WERI-Rb-1 (cell line): ENCODE measurements around the gene MNDA.
A peak's percentile ranks its signal among the peaks of the same experiment; 100 is the strongest.

ENCODE experiments used
- DNase-seq: peaks from one replicate; pipeline ENCODE4 v3.0.0-alpha.2; 2020
- H3K27ac ChIP-seq: fragments of 250-450 bp; sonication (Bioruptor Pico); 2 replicates; pipeline ENCODE4 v1.5.1; 2020; ENCODE audit warnings: mild to moderate bottlenecking, moderate library complexity
- H3K27me3 ChIP-seq: fragments of 250-450 bp; sonication (Bioruptor Pico); 2 replicates; pipeline ENCODE4 v1.5.1; 2021; ENCODE audit warnings: mild to moderate bottlenecking, low read depth, moderate library complexity; ENCODE audit not compliant: insufficient read depth, severe bottlenecking
- H3K36me3 ChIP-seq: fragments of 250-450 bp; sonication (Bioruptor Pico); 2 replicates; pipeline ENCODE4 v1.5.1; 2020; ENCODE audit warnings: mild to moderate bottlenecking, moderate library complexity
- H3K4me3 ChIP-seq: 2 replicates; pipeline ENCODE4 v1.5.1; 2011; ENCODE audit warnings: low read depth, mild to moderate bottlenecking, control low read depth, low read length
- H3K9me3 ChIP-seq: fragments of 250-450 bp; sonication (Bioruptor Pico); 2 replicates; pipeline ENCODE4 v1.5.1; 2021; ENCODE audit warnings: mild to moderate bottlenecking, moderate library complexity; ENCODE audit not compliant: severe bottlenecking
- TF ChIP-seq, protein P1 (sequence below): IDR thresholded peaks from 2 replicates; pipeline ENCODE4 v1.5.1; 2011; ENCODE audit warnings: low read depth, mild to moderate bottlenecking, control low read depth, inconsistent platforms, low read length

Gene MNDA

DNA sequence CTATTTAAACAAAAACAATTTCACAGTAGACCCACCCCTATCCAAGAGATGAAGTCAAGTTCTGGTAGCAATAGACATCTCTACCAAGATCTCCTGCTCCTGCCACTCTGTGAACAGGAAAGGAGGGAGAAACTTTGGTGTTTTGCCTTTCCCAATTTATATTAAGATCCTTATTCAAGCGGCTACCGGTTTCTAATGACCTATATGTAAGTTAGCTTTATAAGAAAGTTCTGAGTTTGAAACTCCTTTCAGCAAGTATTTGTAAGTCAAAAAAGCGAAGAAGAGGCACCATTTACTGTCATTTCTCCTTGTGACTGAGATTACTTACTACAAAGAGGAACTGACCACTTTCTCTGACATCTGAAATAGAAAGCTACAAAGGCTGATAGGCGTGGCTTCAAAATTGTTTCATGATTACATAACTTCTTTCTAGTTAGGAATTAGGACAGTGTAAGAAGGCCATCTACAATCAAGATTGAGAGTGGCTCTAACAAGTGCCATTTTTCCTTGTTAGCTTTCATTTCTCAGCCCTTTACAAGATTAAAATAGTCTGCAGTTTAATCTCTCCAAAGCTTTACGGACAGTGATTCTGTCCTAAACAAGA, at the start of gene MNDA:
Gene MNDA (plus strand): TSS at position 448 of the 604 bp plus-strand sequence. CDS start 10,803 bp downstream, outside the sequence.
- Histone ChIP-seq H3K27ac (no peak within 1 kb of the TSS), H3K9me3 (peaks cover 2% of the 10 kb centered on the region), H3K4me3 (no peak within 1 kb of the TSS), H3K36me3 (no peaks in the 10 kb centered on the region), H3K27me3 (peaks cover 38% of the 10 kb centered on the region)
- TF ChIP-seq, protein P1, sequence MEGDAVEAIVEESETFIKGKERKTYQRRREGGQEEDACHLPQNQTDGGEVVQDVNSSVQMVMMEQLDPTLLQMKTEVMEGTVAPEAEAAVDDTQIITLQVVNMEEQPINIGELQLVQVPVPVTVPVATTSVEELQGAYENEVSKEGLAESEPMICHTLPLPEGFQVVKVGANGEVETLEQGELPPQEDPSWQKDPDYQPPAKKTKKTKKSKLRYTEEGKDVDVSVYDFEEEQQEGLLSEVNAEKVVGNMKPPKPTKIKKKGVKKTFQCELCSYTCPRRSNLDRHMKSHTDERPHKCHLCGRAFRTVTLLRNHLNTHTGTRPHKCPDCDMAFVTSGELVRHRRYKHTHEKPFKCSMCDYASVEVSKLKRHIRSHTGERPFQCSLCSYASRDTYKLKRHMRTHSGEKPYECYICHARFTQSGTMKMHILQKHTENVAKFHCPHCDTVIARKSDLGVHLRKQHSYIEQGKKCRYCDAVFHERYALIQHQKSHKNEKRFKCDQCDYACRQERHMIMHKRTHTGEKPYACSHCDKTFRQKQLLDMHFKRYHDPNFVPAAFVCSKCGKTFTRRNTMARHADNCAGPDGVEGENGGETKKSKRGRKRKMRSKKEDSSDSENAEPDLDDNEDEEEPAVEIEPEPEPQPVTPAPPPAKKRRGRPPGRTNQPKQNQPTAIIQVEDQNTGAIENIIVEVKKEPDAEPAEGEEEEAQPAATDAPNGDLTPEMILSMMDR: no peak
- DNase-seq: no peak

DNA sequence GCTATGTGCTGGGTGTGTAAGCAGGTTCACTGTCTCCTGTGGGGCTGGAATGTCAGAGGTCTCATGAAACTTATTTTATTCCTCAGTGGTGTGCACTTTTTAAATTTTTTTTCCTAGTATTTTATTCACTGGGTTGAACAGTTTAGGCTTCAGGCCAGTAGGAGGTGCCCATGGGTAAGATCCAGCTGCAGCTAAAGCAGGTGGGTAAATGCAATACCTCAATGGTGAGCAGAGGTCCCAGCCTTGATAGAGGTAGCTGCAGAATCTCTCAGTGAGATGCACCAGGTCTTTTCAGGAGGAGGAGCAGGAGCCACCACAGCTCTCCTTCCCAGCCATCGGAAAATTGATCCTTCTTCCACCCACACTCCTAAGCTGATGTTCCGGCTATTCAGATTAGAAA, 37.5 kb upstream of the MNDA start:
- Histone ChIP-seq H3K27me3 (peaks cover 56% of the 10 kb centered on the region), H3K36me3 (no peaks in the 10 kb centered on the region), H3K27ac (no peak overlapping the region), H3K9me3 (no peaks in the 10 kb centered on the region), H3K4me3 (no peak overlapping the region)
- no peak for DNase-seq
- TF ChIP-seq, protein P1: peak; percentile 21; the same call in 1 of the 2 replicates

DNA sequence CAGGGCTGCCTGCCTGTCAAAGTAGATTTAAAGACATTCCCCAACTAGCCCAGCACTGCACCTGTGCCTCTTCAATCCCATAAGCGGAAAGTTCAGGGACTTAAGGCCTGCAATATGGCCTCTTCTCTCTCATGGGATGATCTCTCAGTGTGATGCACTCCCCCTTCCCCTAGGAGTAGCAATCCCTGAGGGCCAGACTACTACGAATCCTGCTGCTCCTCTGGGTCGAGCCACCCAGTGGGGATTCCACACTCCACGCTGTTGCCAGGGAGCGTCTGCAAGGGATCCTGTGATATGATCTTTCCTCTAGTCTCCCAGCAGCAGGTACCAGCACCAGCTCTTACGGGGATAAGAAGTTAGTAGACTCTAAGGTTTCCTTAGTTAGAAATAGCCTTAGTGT, 36.9 kb upstream of the MNDA start:
- TF ChIP-seq, protein P1: no peak
- no peak for DNase-seq
- H3K36me3 ChIP-seq: no peaks in the 10 kb centered on the region
- H3K9me3 ChIP-seq: no peaks in the 10 kb centered on the region
- H3K4me3 ChIP-seq: no peak overlapping the region
- peaks cover 63% of the 10 kb centered on the region for H3K27me3 ChIP-seq
- H3K27ac ChIP-seq: no peak overlapping the region

DNA sequence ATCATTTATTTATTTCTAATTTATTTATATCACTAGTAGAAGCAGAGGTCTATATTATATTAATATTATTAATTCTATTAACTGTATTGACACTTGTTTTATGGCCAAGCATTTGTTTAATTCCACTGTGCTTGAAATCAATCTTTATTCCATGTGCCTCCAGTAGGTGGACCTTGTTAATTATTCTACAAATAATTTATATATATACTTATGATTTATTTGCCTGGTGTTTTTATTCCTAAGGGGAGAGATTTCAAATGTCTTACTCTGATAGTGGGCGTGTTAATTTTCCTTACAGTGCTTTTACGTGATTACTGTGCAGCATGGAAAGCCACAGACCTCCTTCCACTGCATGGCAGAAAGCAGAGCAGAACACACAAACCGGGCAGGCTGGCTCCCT, 32.6 kb upstream of the MNDA start:
- Histone ChIP-seq H3K9me3 (no peaks in the 10 kb centered on the region), H3K36me3 (no peaks in the 10 kb centered on the region), H3K27me3 (peaks cover 76% of the 10 kb centered on the region), H3K27ac (no peak overlapping the region), H3K4me3 (no peak overlapping the region)
- DNase-seq: no peak
- TF ChIP-seq, protein P1: no peak

DNA sequence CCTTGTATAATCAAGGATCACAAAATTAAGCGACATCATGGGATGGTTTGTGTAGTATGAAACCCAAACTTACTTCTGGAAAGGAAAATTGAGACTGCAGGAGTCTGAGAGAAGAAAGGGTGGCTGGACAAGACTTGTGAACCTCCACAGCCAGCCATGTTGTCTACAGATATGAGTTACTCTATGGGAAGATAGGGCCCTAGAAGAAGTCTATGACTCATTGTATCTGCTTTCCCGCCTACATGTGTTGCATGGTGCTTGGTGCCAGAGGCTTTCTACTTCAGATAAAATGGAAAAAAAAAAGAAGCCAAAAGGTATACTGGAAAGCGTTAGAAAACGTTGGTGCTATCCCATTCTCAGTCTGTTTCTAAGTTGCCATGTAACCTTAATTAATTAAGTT, 31.5 kb upstream of the MNDA start:
- no peak overlapping the region for H3K4me3 ChIP-seq
- H3K27me3 ChIP-seq: peaks cover 82% of the 10 kb centered on the region
- no peak for DNase-seq
- no peaks in the 10 kb centered on the region for H3K9me3 ChIP-seq
- H3K27ac ChIP-seq: no peak overlapping the region
- H3K36me3 ChIP-seq: no peaks in the 10 kb centered on the region
- TF ChIP-seq, protein P1: no peak

DNA sequence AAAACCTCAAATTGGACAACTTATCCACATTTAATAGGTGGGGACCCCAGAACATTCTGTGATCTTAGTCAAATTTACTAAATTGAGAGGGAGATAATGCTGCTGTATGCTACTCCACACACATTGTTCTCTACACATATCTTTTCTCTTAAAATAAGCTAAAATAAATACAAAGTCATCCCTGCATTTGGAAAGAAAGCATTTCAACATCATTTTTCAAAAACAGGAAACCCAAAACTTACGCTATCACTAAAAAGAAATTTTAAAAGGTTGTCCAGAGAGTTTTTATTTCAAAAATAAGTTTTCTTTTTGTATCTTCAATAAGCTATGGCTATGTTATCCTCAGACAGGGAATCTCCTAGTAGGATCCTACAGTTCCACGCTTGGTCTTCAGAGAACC, 30.6 kb upstream of the MNDA start:
- DNase-seq: no peak
- no peak overlapping the region for H3K4me3 ChIP-seq
- no peaks in the 10 kb centered on the region for H3K9me3 ChIP-seq
- TF ChIP-seq, protein P1: no peak
- no peak overlapping the region for H3K27ac ChIP-seq
- H3K27me3 ChIP-seq: peaks cover 84% of the 10 kb centered on the region
- no peaks in the 10 kb centered on the region for H3K36me3 ChIP-seq
